ENCODE measurements around the gene PITPNM1. TPM values are rescaled to one million over a fixed set of nuclear protein-coding genes. Genes with fewer than 3 reads are reported as not detected.

The PITPNM1 gene
- total and polyA plus RNA-seq, 9 donors: 4.9 to 11.6 (median 8.4) TPM

Other genes starting within 250 kb of the PITPNM1 start
- 31.7 TPM for gene GRK2, start 238.9 kb downstream of the PITPNM1 start, total RNA-seq
- gene GRK2, start 238.9 kb downstream of the PITPNM1 start, polyA plus RNA-seq (ENCODE audit: insufficient read depth in 1 of 8, insufficient read length in 8 of 8, low replicate concordance in 1 of 8): 10 to 100 TPM; 47.8 to 62.9 (median 59.4) TPM
- gene ANKRD13D, start 216.1 kb downstream of the PITPNM1 start, total RNA-seq: 19.8 TPM
- gene ANKRD13D, start 216.1 kb downstream of the PITPNM1 start, polyA plus RNA-seq (ENCODE audit: insufficient read depth in 1 of 8, insufficient read length in 8 of 8, low replicate concordance in 1 of 8): 10 to 100 TPM; 16.2 to 35.5 (median 30.7) TPM
- 9.7 TPM for gene SSH3, start 201.8 kb downstream of the PITPNM1 start, total RNA-seq
- 10 to 100 TPM; 13.6 to 20.5 (median 16.7) TPM for gene SSH3, start 201.8 kb downstream of the PITPNM1 start, polyA plus RNA-seq (ENCODE audit: insufficient read depth in 1 of 8, insufficient read length in 8 of 8, low replicate concordance in 1 of 8)
- gene POLD4, start 151.8 kb downstream of the PITPNM1 start, total RNA-seq: 33.6 TPM
- 10 to 100 TPM; 24.6 to 53.6 (median 32.1) TPM for gene POLD4, start 151.8 kb downstream of the PITPNM1 start, polyA plus RNA-seq (ENCODE audit: insufficient read depth in 1 of 8, insufficient read length in 8 of 8, low replicate concordance in 1 of 8)
- gene CLCF1, start 131.8 kb downstream of the PITPNM1 start, total RNA-seq: 2.0 TPM
- 1 to 10 TPM; 2.8 to 4.8 (median 4.0) TPM for gene CLCF1, start 131.8 kb downstream of the PITPNM1 start, polyA plus RNA-seq (ENCODE audit: insufficient read depth in 1 of 8, insufficient read length in 8 of 8, low replicate concordance in 1 of 8)
- 7.9 TPM for gene RAD9A, start 113.4 kb downstream of the PITPNM1 start, total RNA-seq
- 10 to 100 TPM in 5 of 8 donors, 1 to 10 TPM in 3; 6.9 to 14.2 (median 11.1) TPM for gene RAD9A, start 113.4 kb downstream of the PITPNM1 start, polyA plus RNA-seq (ENCODE audit: insufficient read depth in 1 of 8, insufficient read length in 8 of 8, low replicate concordance in 1 of 8)
- gene PPP1CA, start 103.5 kb downstream of the PITPNM1 start, total RNA-seq: 130 TPM
- 100 to 1,000 TPM; 127 to 150 (median 142) TPM for gene PPP1CA, start 103.5 kb downstream of the PITPNM1 start, polyA plus RNA-seq (ENCODE audit: insufficient read depth in 1 of 8, insufficient read length in 8 of 8, low replicate concordance in 1 of 8)
- 0.49 TPM for gene TBC1D10C, start 101.3 kb downstream of the PITPNM1 start, total RNA-seq
- 1 to 10 TPM; 1.4 to 7.2 (median 5.5) TPM for gene TBC1D10C, start 101.3 kb downstream of the PITPNM1 start, polyA plus RNA-seq (ENCODE audit: insufficient read depth in 1 of 8, insufficient read length in 8 of 8, low replicate concordance in 1 of 8)
- 29.2 TPM for gene CARNS1, start 89.7 kb downstream of the PITPNM1 start, total RNA-seq
- gene CARNS1, start 89.7 kb downstream of the PITPNM1 start, polyA plus RNA-seq (ENCODE audit: insufficient read depth in 1 of 8, insufficient read length in 8 of 8, low replicate concordance in 1 of 8): 10 to 100 TPM; 30.6 to 80.7 (median 61.0) TPM
- 27.9 TPM for gene RPS6KB2, start 76.9 kb downstream of the PITPNM1 start, total RNA-seq
- gene RPS6KB2, start 76.9 kb downstream of the PITPNM1 start, polyA plus RNA-seq (ENCODE audit: insufficient read depth in 1 of 8, insufficient read length in 8 of 8, low replicate concordance in 1 of 8): 10 to 100 TPM; 33.9 to 45.5 (median 39.2) TPM
- 0.84 TPM for gene PTPRCAP, start 67.7 kb downstream of the PITPNM1 start, total RNA-seq
- gene PTPRCAP, start 67.7 kb downstream of the PITPNM1 start, polyA plus RNA-seq (ENCODE audit: insufficient read depth in 1 of 8, insufficient read length in 8 of 8, low replicate concordance in 1 of 8): 1 to 10 TPM; 1.0 to 1.5 (median 1.3) TPM
- 28.8 TPM for gene CORO1B, start 61.9 kb downstream of the PITPNM1 start, total RNA-seq
- 10 to 100 TPM; 24.2 to 42.4 (median 33.4) TPM for gene CORO1B, start 61.9 kb downstream of the PITPNM1 start, polyA plus RNA-seq (ENCODE audit: insufficient read depth in 1 of 8, insufficient read length in 8 of 8, low replicate concordance in 1 of 8)
- not detected for gene GPR152, start 52.6 kb downstream of the PITPNM1 start, total RNA-seq
- not detected for gene GPR152, start 52.6 kb downstream of the PITPNM1 start, polyA plus RNA-seq (ENCODE audit: insufficient read depth in 1 of 8, insufficient read length in 8 of 8, low replicate concordance in 1 of 8)
- 0.66 TPM for gene CABP4, start 50.0 kb downstream of the PITPNM1 start, total RNA-seq
- gene CABP4, start 50.0 kb downstream of the PITPNM1 start, polyA plus RNA-seq (ENCODE audit: insufficient read depth in 1 of 8, insufficient read length in 8 of 8, low replicate concordance in 1 of 8): 1 to 10 TPM in 2 of 8 donors, under 1 TPM in 6; 0.29 to 1.2 (median 0.73) TPM
- 16.1 TPM for gene TMEM134, start 36.1 kb downstream of the PITPNM1 start, total RNA-seq
- gene TMEM134, start 36.1 kb downstream of the PITPNM1 start, polyA plus RNA-seq (ENCODE audit: insufficient read depth in 1 of 8, insufficient read length in 8 of 8, low replicate concordance in 1 of 8): 10 to 100 TPM; 42.6 to 71.5 (median 47.2) TPM
- 59.5 TPM for gene AIP, start 22.3 kb downstream of the PITPNM1 start, total RNA-seq
- gene AIP, start 22.3 kb downstream of the PITPNM1 start, polyA plus RNA-seq (ENCODE audit: insufficient read depth in 1 of 8, insufficient read length in 8 of 8, low replicate concordance in 1 of 8): 10 to 100 TPM; 41.2 to 60.3 (median 52.1) TPM
- gene CDK2AP2, start 2.8 kb upstream of the PITPNM1 start, total RNA-seq: 7.9 TPM
- 10 to 100 TPM; 18.2 to 25.4 (median 19.6) TPM for gene CDK2AP2, start 2.8 kb upstream of the PITPNM1 start, polyA plus RNA-seq (ENCODE audit: insufficient read depth in 1 of 8, insufficient read length in 8 of 8, low replicate concordance in 1 of 8)
- gene CABP2, start 18.1 kb upstream of the PITPNM1 start, total RNA-seq: not detected
- not detected for gene CABP2, start 18.1 kb upstream of the PITPNM1 start, polyA plus RNA-seq (ENCODE audit: insufficient read depth in 1 of 8, insufficient read length in 8 of 8, low replicate concordance in 1 of 8)
- gene GSTP1, start 78.4 kb upstream of the PITPNM1 start, total RNA-seq: 328 TPM
- 100 to 1,000 TPM; 232 to 335 (median 268) TPM for gene GSTP1, start 78.4 kb upstream of the PITPNM1 start, polyA plus RNA-seq (ENCODE audit: insufficient read depth in 1 of 8, insufficient read length in 8 of 8, low replicate concordance in 1 of 8)
- gene NDUFV1, start 101.6 kb upstream of the PITPNM1 start, total RNA-seq: 147 TPM
- gene NDUFV1, start 101.6 kb upstream of the PITPNM1 start, polyA plus RNA-seq (ENCODE audit: insufficient read depth in 1 of 8, insufficient read length in 8 of 8, low replicate concordance in 1 of 8): 100 to 1,000 TPM; 126 to 173 (median 154) TPM
- gene NUDT8, start 124.6 kb upstream of the PITPNM1 start, total RNA-seq: 4.7 TPM
- gene NUDT8, start 124.6 kb upstream of the PITPNM1 start, polyA plus RNA-seq (ENCODE audit: insufficient read depth in 1 of 8, insufficient read length in 8 of 8, low replicate concordance in 1 of 8): 1 to 10 TPM; 3.4 to 5.8 (median 4.2) TPM
- gene TBX10, start 134.4 kb upstream of the PITPNM1 start, total RNA-seq: not detected
- under 1 TPM in 1 of 8 donors, not detected in 7; 0.40 TPM for gene TBX10, start 134.4 kb upstream of the PITPNM1 start, polyA plus RNA-seq (ENCODE audit: insufficient read depth in 1 of 8, insufficient read length in 8 of 8, low replicate concordance in 1 of 8)
- gene ACY3, start 145.4 kb upstream of the PITPNM1 start, total RNA-seq: 0.22 TPM
- gene ACY3, start 145.4 kb upstream of the PITPNM1 start, polyA plus RNA-seq (ENCODE audit: insufficient read depth in 1 of 8, insufficient read length in 8 of 8, low replicate concordance in 1 of 8): 1 to 10 TPM in 1 of 8 donors, under 1 TPM in 7; 0.15 to 5.9 (median 0.51) TPM
- 0.09 TPM for gene ALDH3B2, start 169.3 kb upstream of the PITPNM1 start, total RNA-seq
- gene ALDH3B2, start 169.3 kb upstream of the PITPNM1 start, polyA plus RNA-seq (ENCODE audit: insufficient read depth in 1 of 8, insufficient read length in 8 of 8, low replicate concordance in 1 of 8): 1 to 10 TPM in 1 of 8 donors, under 1 TPM in 3, not detected in 4; 0.11 to 4.5 (median 0.41) TPM

All from muscle of leg (tissue), 9 donors.